ENCODE measurements around the gene ADGB.

Gene ADGB

GRCh38 chr6:146861029-146861563, 262.3 kb downstream of the ADGB start:
- DNase-seq (ENCODE audit: low spot score) = no peak

- DNase-seq (ENCODE audit: low spot score) = no peak
Measured at GRCh38 chr6:146861716-146862115, 262.9 kb downstream of the ADGB start.

GRCh38 chr6:146862508-146862919, 263.7 kb downstream of the ADGB start:
- DNase-seq (ENCODE audit: low spot score) = no peak

- no peak for DNase-seq (ENCODE audit: low spot score)
Measured at GRCh38 chr6:146864300-146864699, 265.5 kb downstream of the ADGB start.

- DNase-seq (ENCODE audit: low spot score) = no peak
Measured at GRCh38 chr6:146864885-146865284, 266.1 kb downstream of the ADGB start.

Measured in AG08395 (cell line).